NCI-H187 treated with DMSO at 0.1 percent for 48 hours (cell line): ENCODE results near the gene IFITM2.
"Not testable (repeated sequence)": the region's sequence is repeated elsewhere in the genome, so short reads cannot be mapped to it uniquely, and the experiment has no call there.

Experiments used
- DNase-seq: peaks from one replicate; lab custom pipeline; 2025; lab: John Stamatoyannopoulos, UW

The IFITM2 gene

DNA sequence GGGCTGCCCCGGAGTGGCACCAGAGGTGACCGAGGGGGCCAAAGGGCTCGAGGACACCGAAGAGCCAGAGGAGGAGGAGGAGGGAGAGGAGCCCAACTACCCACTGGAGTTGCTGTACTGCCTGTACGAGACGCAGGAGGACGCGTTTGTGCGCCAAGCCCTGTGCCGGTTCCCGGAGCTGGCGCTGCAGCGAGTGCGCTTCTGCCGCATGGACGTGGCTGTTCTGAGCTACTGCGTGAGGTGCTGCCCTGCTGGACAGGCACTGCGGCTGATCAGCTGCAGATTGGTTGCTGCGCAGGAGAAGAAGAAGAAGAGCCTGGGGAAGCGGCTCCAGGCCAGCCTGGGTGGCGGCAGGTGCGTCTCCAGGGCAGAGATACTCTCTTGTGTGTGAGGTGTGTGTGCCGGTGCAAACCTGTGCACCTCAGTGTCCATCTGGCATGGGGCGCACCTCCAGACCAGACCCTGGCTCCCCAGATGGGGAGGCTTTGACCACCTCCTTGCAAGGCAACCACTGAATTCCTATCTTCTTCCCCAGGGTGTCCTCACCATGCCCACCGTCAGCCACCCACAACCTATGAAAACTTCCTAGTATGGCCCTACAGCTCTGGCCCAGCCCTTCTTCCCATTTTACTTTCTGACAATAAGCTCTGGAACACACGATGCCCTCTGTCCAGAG is 26.0 kb upstream of the IFITM2 start:
- DNase-seq = no peak

DNA sequence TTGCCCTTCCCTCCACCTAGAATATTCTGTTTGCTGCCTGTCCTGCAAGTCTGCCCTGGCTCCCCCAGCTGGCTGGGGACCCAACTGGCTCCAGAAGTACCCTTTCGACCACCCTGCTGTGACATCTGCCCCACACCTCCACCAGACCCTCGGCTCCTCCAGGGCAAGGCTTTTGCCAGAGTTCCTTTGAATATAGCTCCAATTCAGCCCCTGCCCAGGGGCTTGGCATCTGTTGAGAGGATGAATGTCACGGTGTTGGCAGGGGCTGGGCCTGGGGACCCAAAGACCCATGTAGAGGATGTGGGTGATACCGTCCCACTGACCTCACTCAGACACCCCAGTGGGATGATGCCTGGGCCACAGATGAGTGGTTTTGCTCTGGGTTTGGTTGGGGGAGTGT is 25.4 kb upstream of the IFITM2 start:
- no peak for DNase-seq

- no peak for DNase-seq
Measured at GRCh38 chr11:282630-283360, 24.8 kb upstream of the IFITM2 start.

DNA sequence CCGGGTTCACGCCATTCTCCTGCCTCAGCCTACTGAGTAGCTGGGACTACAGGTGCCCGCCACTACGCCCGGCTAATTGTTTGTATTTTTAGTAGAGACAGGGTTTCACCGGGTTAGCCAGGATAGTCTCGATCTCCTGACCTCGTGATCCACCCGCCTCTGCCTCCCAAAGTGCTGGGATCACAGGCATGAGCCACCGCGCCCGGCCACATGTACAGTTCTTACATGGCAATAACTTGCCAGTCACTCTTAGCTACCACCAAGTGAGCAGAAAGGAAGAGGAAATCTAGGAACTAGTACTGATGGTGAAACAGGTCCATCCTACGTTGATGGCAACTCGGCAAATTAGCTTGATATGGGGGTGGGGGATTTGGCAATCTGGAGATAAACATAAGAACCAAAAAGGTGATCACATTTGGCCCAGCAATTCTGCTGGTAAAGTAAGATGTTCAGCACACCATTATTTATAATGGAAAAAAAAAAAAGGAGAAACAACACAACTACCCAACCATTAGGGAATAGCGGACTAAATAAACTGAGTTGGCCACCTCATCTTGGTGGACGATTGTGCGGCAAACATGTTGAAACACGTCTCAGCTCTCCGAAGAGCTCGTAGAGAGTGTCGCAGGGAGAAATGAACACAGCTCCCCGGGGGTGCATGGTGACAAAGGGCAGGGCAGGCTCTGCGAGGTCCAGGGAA is 24.1 kb upstream of the IFITM2 start:
- DNase-seq = no peak

GRCh38 chr11:284105-285020 is 23.3 kb upstream of the IFITM2 start:
- no peak for DNase-seq

GRCh38 chr11:285021-285893 is 22.4 kb upstream of the IFITM2 start:
- DNase-seq = no peak

- no peak for DNase-seq
Measured at GRCh38 chr11:285894-286220, 21.8 kb upstream of the IFITM2 start.

DNA sequence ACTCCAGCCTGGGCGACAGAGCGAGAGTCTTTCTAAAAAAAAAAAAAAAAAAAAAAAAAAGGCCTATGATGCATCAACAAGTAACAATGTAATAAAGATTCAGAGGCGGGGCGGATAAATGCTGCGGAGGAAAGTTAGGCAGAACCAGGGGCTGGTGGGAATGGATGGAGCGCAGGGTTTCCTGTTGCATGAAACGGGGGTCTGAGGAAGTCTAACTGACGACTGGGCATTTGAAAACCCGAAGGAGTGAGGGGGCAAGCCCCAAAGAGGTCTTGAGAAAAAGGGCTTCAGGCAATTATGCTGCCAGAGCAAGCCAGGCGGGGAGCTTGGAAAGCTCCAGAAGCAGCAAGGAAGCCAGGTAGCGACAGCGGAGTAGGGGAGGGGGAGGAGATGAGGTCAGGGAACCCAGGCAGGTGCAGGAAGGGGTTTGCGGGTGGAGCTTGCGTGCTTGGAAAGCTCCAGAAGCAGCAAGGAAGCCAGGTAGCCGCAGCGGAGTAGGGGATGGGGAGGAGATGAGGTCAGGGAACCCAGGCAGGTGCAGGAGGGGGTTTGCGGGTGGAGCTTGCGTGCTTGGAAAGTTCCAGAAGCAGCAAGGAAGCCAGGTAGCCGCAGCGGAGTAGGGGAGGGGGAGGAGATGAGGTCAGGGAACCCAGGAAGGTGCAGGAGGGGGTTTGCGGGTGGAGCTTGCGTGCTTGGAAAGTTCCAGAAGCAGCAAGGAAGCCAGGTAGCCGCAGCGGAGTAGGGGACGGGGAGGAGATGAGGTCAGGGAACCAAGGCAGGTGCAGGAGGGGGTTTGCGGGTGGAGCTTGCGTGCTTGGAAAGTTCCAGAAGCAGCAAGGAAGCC is 20.4 kb upstream of the IFITM2 start:
- DNase-seq = not testable (repeated sequence)

- DNase-seq = no peak
Measured at GRCh38 chr11:287821-288477, 19.7 kb upstream of the IFITM2 start.

- DNase-seq = no peak
Measured at GRCh38 chr11:288478-289397, 18.9 kb upstream of the IFITM2 start, which contains the start of gene PGGHG. PGGHG (plus strand) TSS chr11:289126; CDS start chr11:289817, 691 bp downstream.

DNA sequence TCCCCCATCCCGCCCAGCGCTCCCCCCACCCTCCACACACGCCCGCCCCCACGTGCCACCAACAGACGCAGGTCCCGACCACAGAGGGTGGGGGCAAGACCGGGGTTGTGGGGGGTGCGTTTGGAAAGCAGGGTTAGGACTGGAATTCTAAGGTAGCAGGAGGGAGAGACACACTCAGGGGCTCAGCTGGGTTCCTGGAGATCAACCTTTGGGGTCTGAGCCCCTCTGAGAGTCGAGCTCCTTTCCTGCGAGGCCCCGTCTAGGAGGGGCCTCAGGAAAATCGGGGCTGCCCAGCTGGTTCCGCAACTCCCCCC is 18.3 kb upstream of the IFITM2 start:
- DNase-seq = no peak

- DNase-seq = no peak
Measured at GRCh38 chr11:289712-290620, 17.6 kb upstream of the IFITM2 start.

DNA sequence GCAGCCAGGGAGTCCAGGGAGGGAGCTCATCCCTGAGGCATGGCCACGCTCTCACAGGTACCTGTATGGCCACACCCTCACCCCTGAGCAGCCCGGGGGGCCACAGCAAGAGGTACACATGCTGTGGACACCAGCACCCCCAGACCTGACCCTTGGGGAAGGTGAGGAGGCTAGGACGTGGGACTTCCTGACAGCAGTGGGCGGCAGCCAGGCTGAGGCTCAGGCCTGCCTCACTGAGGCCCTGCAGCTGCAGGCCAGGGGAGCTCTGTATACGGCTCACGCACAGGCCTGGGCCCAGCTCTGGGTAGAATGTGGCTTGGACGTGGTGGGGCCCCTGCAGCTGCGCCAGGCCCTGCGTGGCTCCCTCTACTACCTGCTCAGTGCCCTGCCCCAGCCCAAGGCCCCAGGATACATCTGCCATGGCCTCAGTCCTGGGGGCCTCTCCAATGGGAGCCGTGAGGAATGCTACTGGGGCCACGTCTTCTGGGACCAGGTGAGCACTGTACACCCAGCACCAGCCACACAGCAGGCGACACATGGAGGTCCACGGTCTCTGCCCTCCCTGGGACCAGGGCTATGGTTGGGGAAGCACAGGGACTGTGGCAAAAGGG is 16.9 kb upstream of the IFITM2 start:
- DNase-seq = no peak

DNA sequence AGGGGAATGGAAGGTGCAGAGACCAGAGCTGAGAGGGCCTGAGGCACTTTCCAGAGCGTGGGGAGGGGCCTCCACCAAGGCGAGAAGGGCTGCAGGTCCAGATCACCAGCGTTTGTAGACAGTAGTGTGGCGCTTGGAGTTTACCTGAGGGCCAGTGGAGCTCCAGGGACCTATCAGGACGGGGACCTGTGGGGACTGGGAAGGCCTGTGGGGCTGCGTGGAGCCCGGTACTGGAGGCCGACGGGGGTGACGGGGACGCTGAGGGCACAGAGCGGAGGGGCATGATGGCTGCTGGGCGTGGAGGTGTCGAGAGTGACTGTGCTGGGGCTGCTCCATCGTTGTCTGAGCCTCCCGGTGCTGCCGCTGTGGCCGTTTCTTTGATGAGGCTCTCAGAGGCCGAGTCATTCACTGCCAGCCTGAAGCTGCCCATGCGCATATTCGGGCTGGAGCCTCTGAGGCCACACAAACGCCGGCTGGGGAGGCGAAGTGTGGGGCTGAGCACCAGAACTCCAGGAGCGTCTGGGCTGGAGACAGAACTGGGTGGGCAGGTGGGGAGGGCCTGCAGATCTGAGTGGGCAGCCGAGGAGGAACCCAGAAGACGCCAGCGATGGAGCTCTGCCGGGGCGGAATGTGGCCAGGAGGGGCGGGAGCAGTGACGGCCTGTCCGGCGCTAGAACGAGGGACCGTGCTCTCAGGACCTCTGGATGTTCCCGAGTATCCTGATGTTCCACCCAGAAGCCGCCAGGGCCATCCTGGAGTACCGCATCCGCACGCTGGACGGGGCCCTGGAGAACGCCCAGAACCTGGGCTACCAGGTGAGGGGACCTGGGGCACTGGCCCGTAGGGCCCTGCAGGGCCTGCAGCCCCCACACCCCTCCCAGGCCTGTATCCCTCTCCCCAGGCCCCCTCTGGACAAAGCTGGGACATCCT is 16.1 kb upstream of the IFITM2 start:
- no peak for DNase-seq

- no peak for DNase-seq
Measured at GRCh38 chr11:292211-293121, 15.2 kb upstream of the IFITM2 start.
